ENCODE data around the gene CFL2. TPM values are rescaled to one million over a fixed set of nuclear protein-coding genes. Genes with fewer than 3 reads are reported as not detected.
A peak's percentile ranks its signal among the peaks of the same experiment; 100 is the strongest.

Gene CFL2
- total RNA-seq, 4 donors from 2014 or later: 36.6 to 99.6 (median 82.3) TPM

DNA sequence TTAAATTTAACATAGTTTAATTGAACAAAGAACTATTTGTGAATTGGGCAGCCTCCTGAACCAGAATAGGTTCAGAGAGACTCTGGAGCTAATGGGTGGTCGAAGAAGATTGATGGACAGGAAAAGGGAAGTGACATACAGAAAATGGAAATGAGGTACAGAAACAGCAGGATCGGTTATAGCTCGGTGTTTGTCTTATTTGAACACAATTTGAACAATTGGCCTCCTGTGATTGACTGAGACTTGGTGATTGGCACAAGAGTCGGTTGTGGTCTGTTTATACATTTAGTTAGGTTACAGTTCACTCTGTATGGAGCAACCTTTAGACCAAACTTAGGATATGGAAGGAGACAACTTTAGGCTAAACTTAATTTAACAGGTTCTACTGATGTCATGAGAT, 18.4 kb upstream of the CFL2 start:
- WGBS, 2 donors: 36 to 39% methylated on average over 4 of the region's 4 CpGs
- TF ChIP-seq, protein P1, sequence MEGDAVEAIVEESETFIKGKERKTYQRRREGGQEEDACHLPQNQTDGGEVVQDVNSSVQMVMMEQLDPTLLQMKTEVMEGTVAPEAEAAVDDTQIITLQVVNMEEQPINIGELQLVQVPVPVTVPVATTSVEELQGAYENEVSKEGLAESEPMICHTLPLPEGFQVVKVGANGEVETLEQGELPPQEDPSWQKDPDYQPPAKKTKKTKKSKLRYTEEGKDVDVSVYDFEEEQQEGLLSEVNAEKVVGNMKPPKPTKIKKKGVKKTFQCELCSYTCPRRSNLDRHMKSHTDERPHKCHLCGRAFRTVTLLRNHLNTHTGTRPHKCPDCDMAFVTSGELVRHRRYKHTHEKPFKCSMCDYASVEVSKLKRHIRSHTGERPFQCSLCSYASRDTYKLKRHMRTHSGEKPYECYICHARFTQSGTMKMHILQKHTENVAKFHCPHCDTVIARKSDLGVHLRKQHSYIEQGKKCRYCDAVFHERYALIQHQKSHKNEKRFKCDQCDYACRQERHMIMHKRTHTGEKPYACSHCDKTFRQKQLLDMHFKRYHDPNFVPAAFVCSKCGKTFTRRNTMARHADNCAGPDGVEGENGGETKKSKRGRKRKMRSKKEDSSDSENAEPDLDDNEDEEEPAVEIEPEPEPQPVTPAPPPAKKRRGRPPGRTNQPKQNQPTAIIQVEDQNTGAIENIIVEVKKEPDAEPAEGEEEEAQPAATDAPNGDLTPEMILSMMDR (IDR thresholded peaks at IDR 0.05): no peak
- no peak for TF ChIP-seq POLR2A (IDR thresholded peaks at IDR 0.05)
- no peak for TF ChIP-seq EP300 (IDR thresholded peaks at IDR 0.05)

DNA sequence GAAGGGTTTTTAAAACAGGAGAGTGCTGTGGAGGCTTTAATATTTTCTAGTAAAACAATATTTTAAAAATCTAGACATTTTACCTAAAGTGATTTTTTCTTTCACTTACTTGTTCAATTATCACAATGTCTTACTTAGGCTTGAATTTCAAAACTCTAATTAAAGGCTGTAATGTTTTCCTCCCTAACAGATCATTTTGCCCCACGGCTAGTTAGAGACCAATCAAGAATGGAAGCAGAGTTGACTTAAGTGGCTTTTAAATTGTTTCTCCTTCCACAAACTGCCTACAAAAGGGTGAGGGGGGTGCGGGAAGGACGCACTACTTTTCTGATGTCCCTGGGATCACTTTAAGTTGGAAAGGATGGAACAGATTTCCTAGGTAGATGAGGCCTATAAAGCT, 9.5 kb upstream of the CFL2 start:
- 84 to 87% methylated on average over 3 of the region's 3 CpGs for WGBS, 2 donors
- no peak for DNase-seq (ENCODE audit: low spot score in 2 of 2)
- peaks cover 0 to 10% (median 0%) of the 10 kb centered on the region in 4 donors for H3K4me1 ChIP-seq
- H3K36me3 ChIP-seq: no peaks in the 10 kb centered on the region
- H3K9me3 ChIP-seq: no peaks in the 10 kb centered on the region
- H3K27me3 ChIP-seq: no peaks in the 10 kb centered on the region
- no peak overlapping the region for H3K4me3 ChIP-seq
- no peak overlapping the region for H3K27ac ChIP-seq
- TF ChIP-seq POLR2A (IDR thresholded peaks at IDR 0.05) (no peak), EP300 (IDR thresholded peaks at IDR 0.05) (no peak)
- TF ChIP-seq, protein P1 (IDR thresholded peaks at IDR 0.05): no peak

More for the DNA sequence above, 18.4 kb upstream of the CFL2 start:
- H3K4me3 ChIP-seq: no peak overlapping the region
- no peaks in the 10 kb centered on the region for H3K36me3 ChIP-seq
- H3K4me1 ChIP-seq: no peaks in the 10 kb centered on the region
- DNase-seq (ENCODE audit: low spot score in 2 of 2): no peak
- H3K27me3 ChIP-seq: no peaks in the 10 kb centered on the region
- no peak overlapping the region for H3K27ac ChIP-seq
- no peaks in the 10 kb centered on the region for H3K9me3 ChIP-seq

DNA sequence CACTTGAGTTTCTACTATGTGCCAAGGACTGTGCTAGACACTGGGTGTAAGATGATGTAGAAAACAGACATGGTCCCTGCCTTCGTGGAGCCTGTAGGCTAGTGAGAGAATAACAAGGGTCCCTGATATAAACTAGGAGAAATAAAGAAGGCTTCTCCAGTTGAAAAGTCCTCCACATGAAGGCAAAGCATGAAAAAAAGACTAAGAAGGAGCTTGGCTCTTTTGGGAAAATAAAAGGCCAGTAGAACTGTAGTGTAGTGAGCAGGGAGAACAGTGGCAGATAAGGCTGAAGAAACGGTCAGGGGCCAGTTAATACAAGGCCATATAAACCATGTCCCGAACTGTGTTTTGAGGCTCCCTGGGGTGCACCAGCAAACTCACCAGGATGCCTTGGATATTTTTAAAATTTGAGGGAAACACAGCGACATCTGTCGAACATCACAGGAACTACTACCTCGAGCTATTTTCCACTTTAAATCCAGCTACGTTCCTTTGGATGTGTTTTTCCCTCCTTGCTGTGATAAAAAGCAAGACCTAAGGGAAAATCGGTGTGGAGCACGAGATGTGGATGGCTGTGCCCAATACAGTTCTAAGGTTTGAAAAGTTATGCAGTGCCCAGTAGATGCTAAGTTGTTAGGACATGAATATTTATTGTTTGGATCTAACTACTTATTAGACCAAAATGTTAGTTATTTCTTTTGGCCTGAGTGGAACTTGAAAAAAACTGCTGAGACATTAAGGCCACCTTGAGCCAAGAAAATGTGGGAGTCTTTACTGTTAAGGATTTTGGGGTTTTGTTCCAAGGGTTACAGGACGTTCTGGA, 8.5 kb upstream of the CFL2 start:
- no peaks in the 10 kb centered on the region for H3K36me3 ChIP-seq
- no peak overlapping the region for H3K4me3 ChIP-seq
- WGBS, 2 donors: 8% methylated on average over 10 of the region's 10 CpGs
- peak overlapping the region in 2 of 4 donors; percentile 8 to 36 for H3K27ac ChIP-seq
- peaks cover 0 to 10% (median 0%) of the 10 kb centered on the region in 4 donors for H3K4me1 ChIP-seq
- TF ChIP-seq EP300 (IDR thresholded peaks at IDR 0.05) (no peak), POLR2A (IDR thresholded peaks at IDR 0.05) (no peak)
- TF ChIP-seq, protein P1 (IDR thresholded peaks at IDR 0.05): peak; percentile 75 to 86 (median 81)
- no peaks in the 10 kb centered on the region for H3K9me3 ChIP-seq
- peak; percentile 21 to 73 for DNase-seq (ENCODE audit: low spot score in 2 of 2)
- H3K27me3 ChIP-seq: no peaks in the 10 kb centered on the region

DNA sequence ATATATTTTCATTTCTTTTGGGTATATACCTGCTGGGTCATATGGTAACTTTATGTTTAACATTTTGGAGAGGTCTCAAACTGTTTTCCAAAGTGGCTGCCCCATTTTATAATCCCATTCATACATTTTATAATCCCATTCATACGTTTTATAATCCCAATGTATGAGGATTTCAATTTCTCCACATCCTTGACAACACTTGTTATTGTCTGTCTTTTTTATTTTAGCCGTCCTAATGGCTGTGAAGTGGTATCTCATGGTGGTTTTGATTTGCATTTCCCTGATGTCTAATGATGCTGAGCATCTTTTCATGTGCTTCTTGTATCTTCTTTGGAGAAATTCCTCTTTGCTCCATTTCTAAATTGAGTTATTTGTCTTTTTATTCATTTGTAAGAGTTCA, 6.7 kb upstream of the CFL2 start:
- Histone ChIP-seq H3K9me3 (no peaks in the 10 kb centered on the region), H3K4me3 (no peak overlapping the region), H3K27ac (no peak overlapping the region), H3K27me3 (no peaks in the 10 kb centered on the region), H3K36me3 (no peaks in the 10 kb centered on the region), H3K4me1 (peaks cover 0 to 10% (median 0%) of the 10 kb centered on the region in 4 donors)
- TF ChIP-seq EP300 (IDR thresholded peaks at IDR 0.05): no peak
- WGBS, 2 donors: 86 to 91% methylated on average over 2 of the region's 2 CpGs
- no peak for DNase-seq (ENCODE audit: low spot score in 2 of 2)

DNA sequence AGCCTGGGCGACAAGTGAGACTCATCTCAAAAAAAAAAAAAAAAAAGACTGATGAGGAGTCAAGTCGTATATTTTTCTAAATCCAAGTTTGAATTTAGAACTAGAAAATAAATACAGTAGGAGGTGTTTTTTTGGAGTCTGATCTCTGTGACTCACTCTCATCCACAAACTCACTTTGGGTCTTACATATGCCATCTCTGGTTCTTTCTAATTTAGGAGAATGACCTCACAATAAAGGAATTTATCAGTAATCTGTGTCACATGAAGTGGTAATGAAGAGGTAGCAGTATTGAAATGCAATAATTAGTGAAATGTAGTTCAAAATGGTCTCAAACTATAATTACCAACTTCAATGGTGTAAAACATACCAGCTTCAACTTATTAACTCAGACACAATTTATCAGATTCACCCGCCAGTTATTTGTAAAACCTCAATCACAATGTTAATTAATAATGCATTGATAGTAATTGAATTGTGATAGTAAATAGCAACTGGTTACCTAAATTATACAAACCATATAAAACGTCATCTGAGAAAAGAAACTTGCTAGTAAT, 4.4 kb upstream of the CFL2 start:
- WGBS, 2 donors: 63 to 65% methylated on average over 4 of the region's 4 CpGs
- no peak overlapping the region for H3K27ac ChIP-seq
- TF ChIP-seq POLR2A (IDR thresholded peaks at IDR 0.05) (no peak), EP300 (IDR thresholded peaks at IDR 0.05) (no peak)
- TF ChIP-seq, protein P1 (IDR thresholded peaks at IDR 0.05): no peak
- H3K4me3 ChIP-seq: no peak overlapping the region
- H3K36me3 ChIP-seq: no peaks in the 10 kb centered on the region
- H3K9me3 ChIP-seq: no peaks in the 10 kb centered on the region
- peaks cover 0 to 20% (median 0%) of the 10 kb centered on the region in 4 donors for H3K4me1 ChIP-seq
- DNase-seq (ENCODE audit: low spot score in 2 of 2): no peak
- H3K27me3 ChIP-seq: no peaks in the 10 kb centered on the region

Data from tibial nerve (tissue), 4 donors.